PC-9 (cell line): ENCODE results near the gene CCDC80. TPM values are rescaled to one million over a fixed set of nuclear protein-coding genes. Genes with fewer than 3 reads are reported as not detected.

Experiments
- BruUV-seq: library from RNA; stranded (reverse); fragments of 400-500 nt; replicated peaks from 2 replicates; lab custom pipeline; 2021; lab: Mats Ljungman, UMichigan
- CTCF ChIA-PET: fragments of 300-600 bp; sonication (Branson Sonifier 250); formaldehyde crosslinking; loops from one replicate; lab custom pipeline; 2022; ENCODE audit warnings: antibody characterized with exemption; lab: Charles Lee
- POLR2A ChIA-PET: fragments of 300-600 bp; sonication (Branson Sonifier 250); formaldehyde crosslinking; loops from one replicate; lab custom pipeline; 2022; ENCODE audit warnings: antibody characterized with exemption; ENCODE audit not compliant: unreplicated experiment; lab: Charles Lee
- DNase-seq, 2 experiments: peaks; one replicate each; pipeline versions ENCODE4 v3.0.0 to v3.0.0-alpha.2; 2015 to 2022; ENCODE audit warnings: mixed read lengths in 1 of 2
- H2AFZ ChIP-seq: fragments of 200-600 bp; sonication (generic); 2 replicates; pipeline ENCODE4 v1.8.1; 2017; ENCODE audit warnings: antibody characterized with exemption
- H3F3A ChIP-seq: fragments of 200-600 bp; sonication (generic); 2 replicates; pipeline ENCODE4 v1.8.1; 2017; ENCODE audit warnings: antibody characterized with exemption, mild to moderate bottlenecking, low read depth; ENCODE audit not compliant: insufficient read depth
- H3K27ac ChIP-seq: fragments of 200-600 bp; sonication (generic); 2 replicates; pipeline ENCODE4 v1.6.1; 2016; ENCODE audit warnings: mixed run types
- H3K27me3 ChIP-seq: fragments of 200-600 bp; sonication (generic); 2 replicates; pipeline ENCODE4 v1.6.1; 2016; ENCODE audit warnings: low read depth, mixed run types; ENCODE audit not compliant: insufficient read depth
- H3K36me3 ChIP-seq: fragments of 200-600 bp; sonication (generic); 2 replicates; pipeline ENCODE4 v1.6.1; 2016; ENCODE audit warnings: low read depth, mixed run types
- H3K4me1 ChIP-seq: fragments of 200-600 bp; sonication (generic); replicated peaks from 2 replicates; pipeline ENCODE4 v1.6.1; 2016; ENCODE audit warnings: mixed run types; ENCODE audit not compliant: insufficient read depth
- H3K4me2 ChIP-seq: fragments of 200-600 bp; sonication (generic); 2 replicates; pipeline ENCODE4 v1.6.1; 2017; ENCODE audit warnings: mixed run types
- H3K4me3 ChIP-seq: fragments of 200-600 bp; sonication (generic); 2 replicates; pipeline ENCODE4 v1.6.1; 2016; ENCODE audit warnings: mixed run types
- H3K79me2 ChIP-seq: fragments of 200-600 bp; sonication (generic); 2 replicates; pipeline ENCODE4 v1.6.1; 2017; ENCODE audit warnings: low read depth, mixed run types
- H3K9me2 ChIP-seq: fragments of 200-600 bp; sonication (generic); 2 replicates; pipeline ENCODE4 v1.8.1; 2017; ENCODE audit warnings: mild to moderate bottlenecking; ENCODE audit not compliant: insufficient read depth
- H3K9me3 ChIP-seq: fragments of 200-600 bp; sonication (generic); 2 replicates; pipeline ENCODE4 v1.8.1; 2016; ENCODE audit warnings: low read depth; ENCODE audit not compliant: insufficient read depth
- H4K20me1 ChIP-seq: fragments of 200-600 bp; sonication (generic); 2 replicates; pipeline ENCODE4 v1.8.1; 2017; ENCODE audit not compliant: insufficient read depth
- EZH2 ChIP-seq: fragments of 200-600 bp; sonication (generic); IDR thresholded peaks from 2 replicates; pipeline ENCODE4 v1.8.0; 2017; ENCODE audit warnings: antibody characterized with exemption, low read depth
- intact Hi-C: fragments of 100-400 bp; cut with micrococcal nuclease; formaldehyde crosslinking; loops from one replicate; pipeline ENCODE4 v1.10.0; 2022; ENCODE audit not compliant: unreplicated experiment
- total RNA-seq: library from RNA; stranded (reverse); gene quantifications from 2 replicates; pipeline ENCODE4 v1.2.3, GENCODE V29; 2021
- TF ChIP-seq, protein P1 (sequence below): fragments of 200-600 bp; sonication (generic); conservative IDR thresholded peaks from 2 replicates; pipeline ENCODE4 v1.6.1; 2017; ENCODE audit warnings: mixed run types, antibody characterized with exemption, mild to moderate bottlenecking, moderate library complexity

The CCDC80 gene
- total RNA-seq, 1 experiment from 2014 or later, result 162 TPM

DNA sequence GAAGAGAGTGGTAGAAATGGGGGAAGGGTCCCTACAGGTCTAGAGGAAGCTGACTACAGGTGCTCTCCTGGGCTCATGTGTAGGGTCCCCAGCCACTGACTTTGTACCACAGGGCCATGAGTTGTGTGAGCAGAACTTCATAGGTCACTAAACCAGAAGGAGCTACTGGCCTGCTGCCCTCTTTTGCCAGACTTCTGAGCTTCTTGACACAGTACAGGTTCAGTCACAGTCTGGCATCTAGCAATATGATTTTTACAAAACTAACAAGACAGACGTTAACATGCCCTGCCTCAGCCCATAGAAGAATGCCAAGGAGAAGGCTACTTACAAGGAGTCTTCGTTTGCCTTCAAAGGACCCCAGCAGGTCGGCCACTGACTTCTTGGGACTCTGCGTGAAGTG, 3.2 kb downstream of the CCDC80 start:
- no peak overlapping the region for H3K4me3 ChIP-seq
- no TSS peak for BruUV-seq

GRCh38 chr3:112635674-112636073, 5.3 kb downstream of the CCDC80 start:
- Histone ChIP-seq H3K4me1 (peaks cover 20% of the 10 kb centered on the region), H2AFZ (no peak overlapping the region), H3K79me2 (0 out of 2 replicates have a peak, but pooled peaks cover 6% of the 10 kb centered on the region), H3K27me3 (no peaks in the 10 kb centered on the region), H3F3A (peaks cover 10% of the 10 kb centered on the region), H3K9me2 (no peaks in the 10 kb centered on the region), H4K20me1 (no peaks in the 10 kb centered on the region), H3K4me2 (0 out of 2 replicates have a peak overlapping the region, but pooled peaks have one; percentile 12), H3K4me3 (no peak overlapping the region), H3K27ac (no peak overlapping the region), H3K36me3 (no peaks in the 10 kb centered on the region), H3K9me3 (no peaks in the 10 kb centered on the region)
- TF ChIP-seq, protein P1, sequence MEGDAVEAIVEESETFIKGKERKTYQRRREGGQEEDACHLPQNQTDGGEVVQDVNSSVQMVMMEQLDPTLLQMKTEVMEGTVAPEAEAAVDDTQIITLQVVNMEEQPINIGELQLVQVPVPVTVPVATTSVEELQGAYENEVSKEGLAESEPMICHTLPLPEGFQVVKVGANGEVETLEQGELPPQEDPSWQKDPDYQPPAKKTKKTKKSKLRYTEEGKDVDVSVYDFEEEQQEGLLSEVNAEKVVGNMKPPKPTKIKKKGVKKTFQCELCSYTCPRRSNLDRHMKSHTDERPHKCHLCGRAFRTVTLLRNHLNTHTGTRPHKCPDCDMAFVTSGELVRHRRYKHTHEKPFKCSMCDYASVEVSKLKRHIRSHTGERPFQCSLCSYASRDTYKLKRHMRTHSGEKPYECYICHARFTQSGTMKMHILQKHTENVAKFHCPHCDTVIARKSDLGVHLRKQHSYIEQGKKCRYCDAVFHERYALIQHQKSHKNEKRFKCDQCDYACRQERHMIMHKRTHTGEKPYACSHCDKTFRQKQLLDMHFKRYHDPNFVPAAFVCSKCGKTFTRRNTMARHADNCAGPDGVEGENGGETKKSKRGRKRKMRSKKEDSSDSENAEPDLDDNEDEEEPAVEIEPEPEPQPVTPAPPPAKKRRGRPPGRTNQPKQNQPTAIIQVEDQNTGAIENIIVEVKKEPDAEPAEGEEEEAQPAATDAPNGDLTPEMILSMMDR, result no peak
- no peak for TF ChIP-seq EZH2
- BruUV-seq, result no TSS peak
- CTCF ChIA-PET, result interaction anchor here (0.6 kb wide), 1 partner anchor 13 kb away, joined by 5 read pairs; no protein-coding TSS in a partner anchor
- no peak for DNase-seq
- intact Hi-C loops, result no loop called here
- POLR2A ChIA-PET, result interaction anchor here (0.6 kb wide), 2 partner anchors 9 to 72 kb away, joined by 3 to 6 read pairs; no protein-coding TSS in a partner anchor

More for the DNA sequence above, 3.2 kb downstream of the CCDC80 start:
- intact Hi-C loops, result no loop called here
- ChIA-PET CTCF (interaction anchor here (1.9 kb wide), 1 partner anchor 55 kb away, joined by 4 read pairs; no protein-coding TSS in a partner anchor), POLR2A (interaction anchor here (0.5 to 0.6 kb wide), 2 partner anchors 16 to 56 kb away, joined by 3 to 4 read pairs; no protein-coding TSS in a partner anchor)
- H3K27me3 ChIP-seq, result no peaks in the 10 kb centered on the region
- H3K79me2 ChIP-seq, result 0 out of 2 replicates have a peak, but pooled peaks cover 6% of the 10 kb centered on the region
- H3F3A ChIP-seq, result peaks cover 21% of the 10 kb centered on the region
- H3K9me2 ChIP-seq, result no peaks in the 10 kb centered on the region
- no peaks in the 10 kb centered on the region for H3K36me3 ChIP-seq
- no peak for TF ChIP-seq EZH2
- TF ChIP-seq, protein P1, result no peak
- H4K20me1 ChIP-seq, result no peaks in the 10 kb centered on the region
- no peaks in the 10 kb centered on the region for H3K9me3 ChIP-seq
- peak overlapping the region; percentile 23 for H3K4me2 ChIP-seq
- H3K4me1 ChIP-seq, result peaks cover 39% of the 10 kb centered on the region
- no peak for DNase-seq
- H2AFZ ChIP-seq, result no peak overlapping the region
- H3K27ac ChIP-seq, result no peak overlapping the region

DNA sequence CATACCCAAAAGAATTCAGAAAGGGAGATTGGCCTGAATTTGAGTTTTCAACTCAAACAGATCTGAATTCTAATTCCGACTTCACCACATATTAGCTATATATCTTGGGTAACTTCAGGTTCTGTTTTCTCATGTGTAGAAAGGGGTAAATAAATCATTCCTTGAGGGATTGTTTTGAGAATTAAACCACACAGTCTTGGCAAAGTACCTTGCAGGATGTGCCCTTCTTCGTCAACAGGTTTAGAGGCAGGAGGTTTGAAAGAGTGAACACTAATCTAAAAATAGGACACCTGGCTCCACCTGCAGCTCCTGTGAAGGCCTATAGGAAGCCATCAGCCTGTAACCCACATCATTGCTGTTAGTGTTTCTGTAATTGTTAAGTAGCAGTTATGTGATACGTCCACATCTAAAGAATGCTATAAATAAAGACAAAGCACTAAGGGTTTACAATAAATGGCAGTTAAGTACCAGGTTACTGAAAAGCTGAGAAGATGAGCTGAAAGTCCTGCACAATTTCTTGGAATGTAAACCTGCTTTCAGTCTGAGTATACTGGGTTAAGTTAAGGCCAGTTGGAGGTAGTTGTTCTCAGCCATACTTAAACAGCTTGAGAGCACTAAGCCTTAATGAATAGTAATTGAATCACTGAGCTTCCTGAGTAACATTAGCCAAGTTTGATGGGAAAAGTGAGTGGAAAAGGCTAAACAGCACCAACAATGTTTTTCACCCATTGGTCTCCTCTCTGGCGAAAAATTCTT, 6.0 kb downstream of the CCDC80 start:
- Histone ChIP-seq H3K9me2 (no peaks in the 10 kb centered on the region), H3K27ac (no peak overlapping the region), H3K9me3 (no peaks in the 10 kb centered on the region), H3K36me3 (no peaks in the 10 kb centered on the region), H2AFZ (no peak overlapping the region), H3K4me3 (no peak overlapping the region), H3K79me2 (0 out of 2 replicates have a peak, but pooled peaks cover 6% of the 10 kb centered on the region), H3K4me2 (0 out of 2 replicates have a peak overlapping the region, but pooled peaks have one; percentile 12), H4K20me1 (no peaks in the 10 kb centered on the region), H3K27me3 (no peaks in the 10 kb centered on the region), H3F3A (peaks cover 5% of the 10 kb centered on the region; the same call in 1 of the 2 replicates), H3K4me1 (peaks cover 16% of the 10 kb centered on the region)
- CTCF ChIA-PET, result interaction anchor here (0.6 kb wide), 1 partner anchor 12 kb away, joined by 5 read pairs; no protein-coding TSS in a partner anchor
- TF ChIP-seq EZH2, result no peak
- TF ChIP-seq, protein P1, result no peak
- no TSS peak for BruUV-seq
- POLR2A ChIA-PET, result interaction anchor here (0.5 to 0.6 kb wide), 2 partner anchors 71 to 144 kb away, joined by 6 to 8 read pairs; no protein-coding TSS in a partner anchor
- intact Hi-C loops, result no loop called here
- no peak for DNase-seq
